OCI-LY7 (cell line): ENCODE data around the gene SLC16A3.

Experiments used
- EZH2phosphoT487 ChIP-seq: fragments of 200-600 bp; sonication (generic); IDR thresholded peaks from 2 replicates; pipeline ENCODE4 v1.6.1; 2018; ENCODE audit warnings: low read depth, borderline replicate concordance, mild to moderate bottlenecking, mixed run types, antibody characterized with exemption, low read length, moderate library complexity, mixed read lengths
- TF ChIP-seq, protein P1 (sequence below): fragments of 200-600 bp; sonication (generic); conservative IDR thresholded peaks from 2 replicates; pipeline ENCODE4 v1.5.1; 2014; ENCODE audit warnings: mild to moderate bottlenecking, antibody characterized with exemption, low read length, moderate library complexity, mixed read lengths

GRCh38 chr17:82287013-82287867 lies 58.4 kb downstream of the SLC16A3 start:
- TF ChIP-seq, protein P1, sequence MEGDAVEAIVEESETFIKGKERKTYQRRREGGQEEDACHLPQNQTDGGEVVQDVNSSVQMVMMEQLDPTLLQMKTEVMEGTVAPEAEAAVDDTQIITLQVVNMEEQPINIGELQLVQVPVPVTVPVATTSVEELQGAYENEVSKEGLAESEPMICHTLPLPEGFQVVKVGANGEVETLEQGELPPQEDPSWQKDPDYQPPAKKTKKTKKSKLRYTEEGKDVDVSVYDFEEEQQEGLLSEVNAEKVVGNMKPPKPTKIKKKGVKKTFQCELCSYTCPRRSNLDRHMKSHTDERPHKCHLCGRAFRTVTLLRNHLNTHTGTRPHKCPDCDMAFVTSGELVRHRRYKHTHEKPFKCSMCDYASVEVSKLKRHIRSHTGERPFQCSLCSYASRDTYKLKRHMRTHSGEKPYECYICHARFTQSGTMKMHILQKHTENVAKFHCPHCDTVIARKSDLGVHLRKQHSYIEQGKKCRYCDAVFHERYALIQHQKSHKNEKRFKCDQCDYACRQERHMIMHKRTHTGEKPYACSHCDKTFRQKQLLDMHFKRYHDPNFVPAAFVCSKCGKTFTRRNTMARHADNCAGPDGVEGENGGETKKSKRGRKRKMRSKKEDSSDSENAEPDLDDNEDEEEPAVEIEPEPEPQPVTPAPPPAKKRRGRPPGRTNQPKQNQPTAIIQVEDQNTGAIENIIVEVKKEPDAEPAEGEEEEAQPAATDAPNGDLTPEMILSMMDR: no peak
- no peak for TF ChIP-seq EZH2phosphoT487
